GM18870 (cell line): ENCODE data around the gene RFX6.
"Not testable (repeated sequence)": the region's sequence is repeated elsewhere in the genome, so short reads cannot be mapped to it uniquely, and the experiment has no call there.

Source experiments
- ATAC-seq: cut with Tn5 transposase; IDR thresholded peaks from one replicate; pipeline ENCODE4 v1.9.1; 2021; ENCODE audit warnings: moderate library complexity; ENCODE audit not compliant: unreplicated experiment

RFX6 gene, protein sequence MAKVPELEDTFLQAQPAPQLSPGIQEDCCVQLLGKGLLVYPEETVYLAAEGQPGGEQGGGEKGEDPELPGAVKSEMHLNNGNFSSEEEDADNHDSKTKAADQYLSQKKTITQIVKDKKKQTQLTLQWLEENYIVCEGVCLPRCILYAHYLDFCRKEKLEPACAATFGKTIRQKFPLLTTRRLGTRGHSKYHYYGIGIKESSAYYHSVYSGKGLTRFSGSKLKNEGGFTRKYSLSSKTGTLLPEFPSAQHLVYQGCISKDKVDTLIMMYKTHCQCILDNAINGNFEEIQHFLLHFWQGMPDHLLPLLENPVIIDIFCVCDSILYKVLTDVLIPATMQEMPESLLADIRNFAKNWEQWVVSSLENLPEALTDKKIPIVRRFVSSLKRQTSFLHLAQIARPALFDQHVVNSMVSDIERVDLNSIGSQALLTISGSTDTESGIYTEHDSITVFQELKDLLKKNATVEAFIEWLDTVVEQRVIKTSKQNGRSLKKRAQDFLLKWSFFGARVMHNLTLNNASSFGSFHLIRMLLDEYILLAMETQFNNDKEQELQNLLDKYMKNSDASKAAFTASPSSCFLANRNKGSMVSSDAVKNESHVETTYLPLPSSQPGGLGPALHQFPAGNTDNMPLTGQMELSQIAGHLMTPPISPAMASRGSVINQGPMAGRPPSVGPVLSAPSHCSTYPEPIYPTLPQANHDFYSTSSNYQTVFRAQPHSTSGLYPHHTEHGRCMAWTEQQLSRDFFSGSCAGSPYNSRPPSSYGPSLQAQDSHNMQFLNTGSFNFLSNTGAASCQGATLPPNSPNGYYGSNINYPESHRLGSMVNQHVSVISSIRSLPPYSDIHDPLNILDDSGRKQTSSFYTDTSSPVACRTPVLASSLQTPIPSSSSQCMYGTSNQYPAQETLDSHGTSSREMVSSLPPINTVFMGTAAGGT

DNA sequence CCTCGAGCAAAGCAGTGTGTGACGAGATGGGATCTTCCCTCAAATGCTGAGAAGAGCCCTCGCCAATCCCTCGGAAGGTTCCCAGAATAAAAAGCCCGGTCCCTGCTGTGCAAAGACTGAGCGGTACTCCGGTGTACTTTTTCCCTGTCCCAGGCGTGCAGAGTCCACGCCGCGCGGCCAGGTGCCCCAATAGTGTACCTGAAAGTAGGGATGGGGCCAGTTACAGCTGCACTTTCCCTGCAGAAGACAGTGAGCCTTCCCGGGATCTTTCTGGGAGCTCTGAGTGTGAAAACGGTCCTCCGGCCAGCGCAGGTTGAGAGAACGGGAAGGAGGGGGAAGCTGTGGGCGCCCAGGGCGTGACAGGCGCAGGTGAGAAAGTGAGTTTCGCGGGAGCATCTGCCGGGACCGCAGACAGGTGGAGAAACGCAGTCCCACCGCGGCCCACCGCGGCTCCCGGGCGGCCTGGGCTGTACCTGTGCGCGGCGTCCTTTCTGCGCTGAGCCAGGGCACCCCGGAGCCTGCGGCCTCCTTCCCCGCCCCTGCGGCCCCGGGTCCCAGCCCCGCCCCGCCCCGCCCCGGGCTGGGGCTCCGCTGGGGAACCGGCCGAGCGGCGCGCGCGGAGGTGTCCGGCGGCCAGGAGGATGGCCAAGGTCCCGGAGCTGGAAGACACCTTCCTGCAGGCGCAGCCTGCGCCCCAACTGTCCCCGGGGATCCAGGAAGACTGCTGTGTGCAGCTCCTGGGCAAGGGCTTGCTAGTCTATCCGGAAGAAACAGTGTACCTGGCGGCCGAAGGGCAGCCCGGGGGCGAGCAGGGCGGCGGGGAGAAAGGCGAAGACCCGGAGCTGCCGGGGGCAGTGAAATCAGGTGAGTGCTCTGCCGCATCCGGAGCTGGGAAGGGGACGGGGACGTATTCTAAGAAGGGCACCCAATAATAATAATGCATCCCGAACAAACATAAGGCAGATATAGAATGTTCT, at the start of gene RFX6:
Gene RFX6, plus strand, starts transcription at position 608 of the 977 bp plus-strand sequence. Its CDS starts 34 bp downstream, at position 642.
- ATAC-seq, result no peak

DNA sequence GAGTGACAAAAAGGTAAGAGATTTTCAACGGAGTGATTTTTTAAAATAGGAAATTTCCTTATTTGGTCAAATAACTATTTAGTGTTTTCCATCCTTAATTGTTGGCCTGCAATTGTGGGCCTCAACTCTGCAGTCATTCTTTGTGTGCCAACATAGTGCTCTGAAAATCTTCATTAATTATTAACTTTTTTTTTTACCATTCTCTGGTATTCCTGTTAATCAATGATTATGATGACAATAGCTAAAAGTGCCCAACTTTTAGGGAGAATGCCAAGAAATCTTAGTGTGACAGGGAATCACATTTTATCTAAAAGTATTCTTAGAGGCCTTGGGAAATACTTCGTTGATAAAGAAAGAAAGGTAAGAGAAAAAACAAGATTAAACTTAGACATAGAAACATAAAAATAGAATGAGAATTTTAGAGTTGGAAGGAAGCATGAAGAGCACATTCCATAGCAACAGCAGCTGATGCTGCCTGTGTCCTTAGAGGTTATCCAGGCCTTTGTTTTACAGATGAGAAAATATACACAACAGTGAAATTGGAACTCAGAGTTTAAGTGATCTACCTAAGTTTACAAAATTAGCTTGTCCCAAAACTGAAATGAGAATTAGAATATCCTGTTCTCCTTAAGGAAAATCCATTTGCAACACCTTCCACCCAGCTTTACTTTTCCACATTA, 49.3 kb upstream of the RFX6 start:
- ATAC-seq, result no peak

DNA sequence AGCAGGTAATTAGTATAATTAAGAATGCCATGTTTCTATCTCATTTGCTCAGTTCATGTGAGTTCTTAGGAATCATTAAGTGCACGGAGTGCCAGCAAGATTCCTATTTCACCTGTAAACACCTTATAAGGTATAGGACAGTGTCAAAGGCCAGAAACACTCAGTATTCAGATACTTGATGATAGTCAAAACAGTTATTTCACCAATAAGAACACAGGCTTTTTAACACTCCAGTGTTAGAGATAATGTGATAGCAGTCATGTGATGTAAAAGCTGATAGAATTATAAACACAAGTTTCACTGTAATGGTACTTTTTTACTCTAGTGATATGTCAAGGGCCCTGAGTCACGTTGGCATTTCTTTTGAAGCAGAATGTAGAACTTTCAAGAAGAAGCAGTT, 48.1 kb upstream of the RFX6 start, which contains the start of gene GPRC6A:
Gene GPRC6A, minus strand, starts transcription at position 101 of the 400 bp plus-strand sequence. Its CDS starts 70 bp downstream, at position 31.
- ATAC-seq, result no peak

DNA sequence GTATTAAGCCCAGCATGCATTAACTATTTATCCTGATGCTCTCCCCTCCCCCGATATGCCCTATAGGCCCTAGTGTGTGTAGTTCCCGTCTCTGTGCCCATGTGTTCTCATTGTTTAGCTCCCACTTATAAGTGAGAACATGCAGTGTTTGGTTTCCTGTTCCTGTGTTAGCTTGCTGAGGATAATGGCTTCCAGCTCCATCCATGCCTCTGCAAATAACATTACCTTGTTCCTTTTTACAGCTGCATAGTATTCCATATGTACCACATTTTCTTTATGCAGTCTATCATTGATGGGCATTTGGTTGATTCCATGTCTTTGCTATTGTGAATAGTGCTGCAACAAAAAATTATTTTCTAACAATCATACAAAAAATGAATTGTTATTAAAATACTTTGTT, 42.5 kb upstream of the RFX6 start:
- ATAC-seq, result not testable (repeated sequence)

DNA sequence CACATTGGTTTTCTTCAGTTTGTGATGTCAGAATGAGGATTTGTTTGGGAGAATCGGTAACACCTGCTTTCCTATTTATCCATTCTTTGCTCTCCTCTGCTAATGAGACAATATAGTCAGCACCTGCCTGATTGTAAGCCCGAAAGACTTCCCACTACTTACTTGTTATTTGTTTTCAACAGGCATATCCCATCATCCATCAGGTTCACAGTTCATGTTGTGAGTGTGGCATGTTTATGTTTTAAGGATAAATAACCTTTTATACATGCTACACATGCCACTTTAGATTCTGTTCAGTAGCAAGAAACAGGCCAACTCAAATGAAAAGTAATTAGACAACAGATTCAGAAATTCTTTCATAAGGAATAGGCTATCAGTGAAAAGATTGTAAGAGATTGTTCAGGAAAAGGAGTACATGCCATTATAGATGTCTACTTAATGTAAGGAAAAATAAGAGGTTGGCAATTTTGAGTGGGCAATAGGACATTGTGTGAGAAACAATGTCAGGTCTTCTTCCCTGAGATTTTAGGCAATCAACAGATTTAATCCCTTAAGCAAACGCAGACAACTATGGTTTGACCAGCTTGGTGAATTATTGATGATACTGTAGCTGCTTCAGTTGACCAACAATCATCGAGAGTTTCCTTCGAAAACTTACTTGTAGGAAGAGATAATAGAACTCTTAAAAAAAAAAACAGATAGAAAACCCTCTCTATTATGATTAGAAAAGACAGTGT, 40.3 kb upstream of the RFX6 start:
- no peak for ATAC-seq

DNA sequence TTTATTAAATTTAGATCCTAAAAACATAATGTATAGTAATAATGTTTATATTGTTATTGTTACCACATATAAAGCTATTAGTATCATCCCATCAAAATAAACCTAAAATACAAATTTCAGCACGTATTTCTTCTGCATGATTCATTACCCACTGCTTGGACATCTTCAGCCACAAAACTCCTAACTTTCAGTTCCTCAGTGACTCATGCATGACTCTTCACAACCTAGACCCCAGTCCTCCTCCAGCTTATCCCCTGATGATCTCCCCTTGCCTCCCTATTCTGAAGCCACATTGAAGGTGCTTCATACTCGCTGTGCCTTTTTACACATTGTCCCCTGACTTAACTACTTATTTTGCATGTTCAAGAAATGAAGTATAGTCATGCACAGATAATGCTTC, 37.0 kb upstream of the RFX6 start:
- ATAC-seq, result no peak

DNA sequence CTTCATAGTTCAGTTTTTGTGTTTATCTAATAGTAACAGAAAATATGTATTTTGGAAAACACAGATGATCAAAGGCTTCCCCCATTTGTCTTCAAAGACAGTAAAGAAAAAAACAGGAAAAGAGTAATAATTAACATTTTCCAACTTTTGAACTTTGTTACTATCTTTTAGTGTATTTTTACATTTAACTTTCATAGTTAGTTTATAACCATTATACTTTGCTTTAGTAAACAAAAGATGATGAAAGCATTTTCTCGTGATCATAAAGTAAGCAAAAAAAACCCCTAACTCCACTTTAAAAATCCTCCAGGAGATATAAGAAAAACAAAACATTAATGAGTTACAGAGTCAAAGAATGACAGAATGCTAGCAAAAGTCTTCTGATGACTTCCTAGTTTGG, 34.6 kb upstream of the RFX6 start:
- no peak for ATAC-seq

DNA sequence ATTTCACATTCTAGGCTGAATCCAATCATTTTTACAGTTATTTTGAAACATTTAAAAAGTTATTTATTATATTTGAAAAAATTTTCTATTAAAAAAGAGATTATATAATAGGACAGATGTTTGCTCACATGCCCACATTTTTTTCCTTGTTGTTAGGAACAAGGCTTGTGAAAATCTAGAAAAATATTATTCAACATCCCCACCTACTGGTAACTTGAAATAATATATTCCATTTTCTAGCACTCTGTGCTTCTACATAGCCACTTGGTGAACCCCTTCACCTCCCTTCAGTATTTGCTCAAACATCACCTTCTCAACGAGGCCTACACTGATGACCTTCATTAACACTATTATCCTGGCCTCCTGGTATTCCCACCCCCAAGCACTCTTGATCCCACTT, 29.8 kb upstream of the RFX6 start:
- peak; percentile 62 for ATAC-seq

DNA sequence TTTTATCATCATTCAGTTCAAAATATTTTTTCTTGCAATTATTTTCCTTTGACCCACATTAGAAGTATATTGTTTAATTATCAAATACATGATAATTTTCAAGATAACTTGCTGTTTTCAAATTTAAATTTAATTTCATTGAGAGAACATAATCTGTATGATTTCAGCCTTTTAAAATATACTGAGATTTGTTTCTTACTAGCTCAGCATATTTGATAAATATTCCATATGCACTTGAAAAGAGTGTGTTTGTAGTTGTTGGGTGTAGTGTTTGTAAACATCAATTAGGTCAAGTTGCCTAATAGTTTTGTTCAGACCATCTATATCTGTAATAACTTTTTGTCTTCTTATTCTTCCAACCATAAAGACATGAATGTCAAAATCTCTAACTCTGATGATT, 19.0 kb upstream of the RFX6 start:
- ATAC-seq, result no peak

DNA sequence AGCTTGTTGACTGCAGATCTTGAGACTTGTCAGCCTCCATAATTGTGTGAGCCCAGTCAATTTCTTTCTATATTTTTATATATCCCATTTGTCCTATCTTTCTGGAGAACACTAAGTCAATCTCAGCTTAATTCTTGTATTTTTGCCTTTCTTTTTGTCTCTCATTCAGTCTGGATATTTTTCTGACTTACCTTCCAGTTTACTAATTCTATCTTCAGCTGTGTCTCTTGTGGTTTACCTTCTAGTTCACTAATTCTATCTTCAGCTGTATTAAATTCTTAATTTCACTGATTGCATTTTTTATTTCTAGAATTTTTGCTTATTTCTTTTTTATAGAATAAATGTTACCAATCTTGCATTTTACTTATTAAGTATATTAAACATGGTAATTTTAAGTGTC, 17.8 kb upstream of the RFX6 start:
- no peak for ATAC-seq

DNA sequence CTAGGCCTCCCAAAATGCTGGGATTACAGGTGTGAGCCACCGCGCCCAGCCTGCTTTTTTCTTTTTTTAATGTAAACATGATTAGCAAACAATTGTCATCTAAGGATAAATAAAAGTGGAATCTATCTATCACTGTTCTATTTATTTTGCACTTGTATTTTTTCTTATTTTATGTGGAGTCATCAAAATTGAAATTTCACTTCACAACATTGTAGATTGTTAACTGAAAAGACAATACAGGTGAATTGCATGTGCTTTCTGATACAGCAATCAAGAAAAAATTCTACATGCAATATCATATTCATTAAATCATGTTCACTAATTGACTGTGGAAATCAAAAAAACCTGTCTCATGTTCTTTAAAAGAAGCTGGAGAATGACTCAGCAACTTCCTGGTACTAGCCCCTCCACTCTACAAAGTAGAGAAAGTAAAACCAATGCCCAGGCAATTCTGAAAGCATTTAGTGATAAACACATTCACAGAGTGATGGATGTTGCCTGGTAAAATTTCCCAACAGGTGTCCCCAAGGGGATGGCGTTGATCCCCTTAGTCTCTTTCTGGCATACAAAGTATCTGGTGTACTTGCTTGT, 10.7 kb upstream of the RFX6 start:
- peak; percentile 91 for ATAC-seq

DNA sequence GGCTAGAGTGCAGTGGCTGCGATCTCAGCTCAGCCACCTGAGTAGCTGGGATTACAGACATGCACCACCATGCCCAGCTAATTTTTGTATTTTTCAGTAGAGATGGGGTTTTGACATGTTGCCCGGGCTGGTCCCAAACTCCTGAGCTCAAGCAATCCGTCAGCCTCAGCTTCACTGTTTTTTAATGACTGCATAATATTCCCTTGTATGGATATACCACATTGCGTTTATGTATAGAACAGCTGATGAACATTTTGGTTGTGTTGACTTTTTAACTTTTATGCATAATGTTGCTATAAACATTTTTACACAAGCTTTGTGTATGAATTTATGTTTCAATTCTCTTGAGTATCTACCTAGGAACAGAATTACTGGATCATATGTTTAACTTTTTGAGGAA, 4.3 kb upstream of the RFX6 start:
- no peak for ATAC-seq

DNA sequence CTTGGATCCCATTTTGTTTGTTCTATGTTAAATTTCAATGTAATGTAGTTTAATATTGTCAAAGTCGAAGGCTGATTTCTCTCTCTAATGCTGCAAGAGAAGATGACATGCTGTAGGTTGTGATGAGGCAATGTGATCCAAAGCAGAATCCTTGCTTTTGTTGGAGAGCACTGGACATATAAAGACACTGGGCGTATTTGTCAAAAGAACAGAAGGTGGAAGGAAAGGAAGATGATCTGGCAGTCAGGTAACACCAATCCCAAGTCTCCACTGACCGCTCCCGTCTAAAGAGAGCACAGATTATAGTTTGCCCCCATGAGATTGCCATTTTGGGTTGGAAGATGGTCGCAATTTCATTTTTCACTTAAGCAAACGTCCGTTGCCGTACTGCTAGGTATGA, 935 bp upstream of the RFX6 start:
- no peak for ATAC-seq

DNA sequence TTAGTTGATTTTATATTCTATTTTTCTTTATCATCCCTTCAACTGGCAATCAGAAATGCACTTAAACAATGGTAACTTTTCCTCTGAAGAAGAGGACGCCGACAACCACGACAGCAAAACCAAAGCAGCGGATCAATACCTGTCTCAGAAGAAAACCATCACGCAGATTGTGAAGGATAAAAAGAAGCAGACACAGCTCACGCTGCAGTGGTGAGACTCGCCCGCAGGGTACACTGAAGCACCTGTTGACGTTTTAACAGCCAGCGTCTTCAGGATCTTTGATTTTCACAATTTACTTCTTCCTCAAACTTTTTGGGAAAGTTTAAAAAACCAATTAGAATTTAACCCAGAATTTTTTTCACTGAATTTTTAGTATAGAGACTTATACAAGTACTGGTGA, 701 bp downstream of the RFX6 start:
- ATAC-seq, result no peak

DNA sequence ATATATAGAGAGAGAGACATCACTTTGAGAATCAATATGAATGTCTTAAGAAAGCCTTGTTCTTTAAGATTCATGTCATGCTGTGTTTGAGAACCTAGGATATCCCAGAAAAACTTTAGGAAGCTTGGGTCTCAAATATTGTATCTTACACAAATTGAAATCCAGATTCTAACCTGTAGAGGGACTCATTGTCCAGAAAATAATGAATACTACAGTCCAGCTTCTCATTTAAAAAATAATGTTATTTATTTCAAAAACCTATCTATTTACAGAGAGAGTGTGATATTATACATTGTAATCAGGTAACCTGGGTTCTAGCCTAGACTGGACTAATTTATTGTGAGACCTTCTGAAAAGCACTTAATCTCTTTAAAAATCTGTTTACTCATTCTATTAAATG, 4.2 kb downstream of the RFX6 start:
- no peak for ATAC-seq

DNA sequence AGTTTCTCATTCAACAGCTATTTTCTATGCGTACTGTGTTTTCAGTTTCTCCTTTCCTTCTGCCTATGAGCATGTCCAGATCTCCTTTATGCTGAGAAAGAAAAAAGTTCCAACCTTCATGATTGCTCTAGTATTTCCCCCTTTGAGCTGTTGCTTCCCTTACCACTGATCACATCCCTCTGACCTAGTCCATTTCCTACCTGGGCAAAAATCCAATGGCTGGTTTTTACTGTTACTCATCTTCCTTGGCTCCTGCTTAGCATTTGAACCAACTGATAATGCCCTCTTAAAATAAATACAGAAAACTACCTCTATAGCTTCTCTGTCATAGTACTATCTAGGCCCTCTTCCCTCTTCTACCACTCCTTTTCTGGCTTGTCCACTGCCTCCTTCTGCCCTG, 6.0 kb downstream of the RFX6 start:
- ATAC-seq, result no peak

DNA sequence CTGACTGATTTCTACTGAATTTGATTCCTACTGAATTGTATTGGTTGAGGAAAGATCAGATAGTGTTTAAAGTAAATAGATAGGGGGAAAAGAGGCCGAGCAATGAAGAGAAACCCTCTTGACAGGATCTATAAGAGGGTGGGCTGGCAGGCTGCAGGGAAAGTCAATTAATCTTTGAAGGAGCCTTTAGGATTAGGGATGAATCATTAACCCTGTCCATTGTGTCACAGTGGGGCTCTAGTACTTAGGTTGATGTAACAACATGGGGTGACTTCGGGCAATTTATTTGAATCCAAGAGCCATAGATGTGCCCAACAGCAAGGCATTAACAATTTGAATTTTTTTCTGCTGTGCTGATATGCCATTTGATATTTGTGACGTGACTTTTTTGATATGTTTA, 7.5 kb downstream of the RFX6 start:
- no peak for ATAC-seq

DNA sequence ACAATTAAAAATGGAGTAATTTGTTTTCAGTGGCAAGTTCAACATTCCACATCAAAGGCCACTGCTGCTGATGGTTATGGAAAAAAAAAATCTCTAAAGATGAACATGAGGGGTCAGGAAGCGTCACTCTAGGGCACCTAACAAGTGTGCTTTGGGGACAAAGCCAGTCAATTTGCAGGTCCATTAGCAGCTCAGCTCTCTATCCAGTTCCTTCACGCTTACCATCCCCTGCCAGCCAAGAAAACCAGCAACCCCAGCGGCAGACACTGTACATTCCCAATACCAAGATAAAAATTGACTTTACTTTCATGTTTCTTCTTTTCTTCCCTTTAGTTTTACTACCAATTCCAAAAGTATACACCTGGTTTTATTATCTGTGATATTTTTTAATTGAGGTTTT, 10.1 kb downstream of the RFX6 start:
- ATAC-seq, result no peak

DNA sequence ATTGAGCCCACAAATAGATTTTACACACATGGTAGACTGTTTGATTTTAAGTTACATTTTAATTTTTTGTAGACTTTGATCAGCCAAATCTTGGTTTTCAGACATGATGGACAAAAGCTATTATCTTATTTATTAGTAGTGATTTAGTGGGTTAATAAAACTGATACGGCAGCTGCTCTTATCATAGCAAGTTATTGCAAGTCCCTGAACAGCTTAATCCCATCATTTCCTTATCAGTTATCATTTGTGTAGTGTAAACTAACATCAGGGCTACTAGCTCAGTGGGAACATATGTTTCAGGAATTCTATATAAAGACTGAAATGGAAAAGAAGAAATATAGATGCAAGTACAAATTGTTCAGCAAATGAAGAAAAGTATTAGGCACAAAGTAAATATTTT, 10.9 kb downstream of the RFX6 start:
- no peak for ATAC-seq
